Mesenchymal stem cell (in vitro differentiated cells and primary cell): ENCODE measurements around the gene FLYWCH1.

Experiments used
- DNase-seq: peaks from one replicate; pipeline ENCODE4 v3.0.0-alpha.2; 2013
- H2AFZ ChIP-seq: one replicate; pipeline ENCODE4 v1.6.1; 2013; ENCODE audit warnings: low read depth, mild to moderate bottlenecking, control low read depth, inconsistent platforms, low read length, moderate library complexity
- H2AK5ac ChIP-seq: 2 replicates; pipeline ENCODE4 v1.6.1; 2013; ENCODE audit warnings: low read length, moderate library complexity, mild to moderate bottlenecking, inconsistent platforms; ENCODE audit not compliant: severe bottlenecking
- H2BK120ac ChIP-seq: one replicate; pipeline ENCODE4 v1.6.1; 2013; ENCODE audit warnings: low read depth, mild to moderate bottlenecking, inconsistent platforms, low read length, moderate library complexity
- H2BK12ac ChIP-seq, 2 experiments: one replicate each; pipeline ENCODE4 v1.6.1; 2013; ENCODE audit warnings: inconsistent platforms in 2 of 2, low read length in 2 of 2, mild to moderate bottlenecking in 2 of 2, moderate library complexity in 2 of 2, control low read depth in 1 of 2
- H2BK15ac ChIP-seq: one replicate; pipeline ENCODE4 v1.6.1; 2013; ENCODE audit warnings: mild to moderate bottlenecking, low read depth, inconsistent platforms; ENCODE audit not compliant: poor library complexity, severe bottlenecking
- H2BK5ac ChIP-seq: 2 replicates; pipeline ENCODE4 v1.6.1; 2013; ENCODE audit warnings: low read depth, mild to moderate bottlenecking, low read length, control low read depth, inconsistent platforms; ENCODE audit not compliant: poor library complexity, severe bottlenecking
- H3K14ac ChIP-seq, 2 experiments: one replicate each; pipeline ENCODE4 v1.6.1; 2013; ENCODE audit warnings: inconsistent platforms in 2 of 2, low read length in 2 of 2, control low read depth in 1 of 2, mild to moderate bottlenecking in 1 of 2, moderate library complexity in 1 of 2
- H3K18ac ChIP-seq, 2 experiments: one replicate each; pipeline ENCODE4 v1.6.1; 2013; ENCODE audit warnings: inconsistent platforms in 2 of 2, low read length in 2 of 2, control low read depth in 1 of 2, low read depth in 1 of 2, mild to moderate bottlenecking in 1 of 2
- H3K23ac ChIP-seq, 2 experiments: one replicate each; pipeline ENCODE4 v1.6.1; 2013; ENCODE audit warnings: inconsistent platforms in 2 of 2, low read length in 2 of 2, mild to moderate bottlenecking in 2 of 2, moderate library complexity in 2 of 2, control low read depth in 1 of 2
- H3K27ac ChIP-seq: 2 replicates; pipeline ENCODE4 v1.5.1; 2013; ENCODE audit warnings: mild to moderate bottlenecking, moderate library complexity, low read length, control low read depth, inconsistent platforms; ENCODE audit not compliant: poor library complexity, severe bottlenecking
- H3K27me3 ChIP-seq, 2 experiments: 2 replicates each; pipeline versions ENCODE4 v1.6.1 to v1.7.0; 2013; ENCODE audit warnings: low read length in 2 of 2, mild to moderate bottlenecking in 2 of 2, moderate library complexity in 2 of 2, control low read depth in 1 of 2, inconsistent platforms in 1 of 2; ENCODE audit not compliant: control insufficient read depth in 1 of 2, insufficient read depth in 1 of 2
- H3K36me3 ChIP-seq, 2 experiments: 2 replicates each; pipeline versions ENCODE4 v1.6.1 to v1.7.0; 2013; ENCODE audit warnings: low read length in 2 of 2, control low read depth in 1 of 2, inconsistent platforms in 1 of 2, low read depth in 1 of 2, mild to moderate bottlenecking in 1 of 2; ENCODE audit not compliant: insufficient read depth in 2 of 2, control insufficient read depth in 1 of 2
- H3K4ac ChIP-seq, 2 experiments: one replicate each; pipeline ENCODE4 v1.6.1; 2013; ENCODE audit warnings: inconsistent platforms in 2 of 2, low read length in 2 of 2, mild to moderate bottlenecking in 2 of 2, moderate library complexity in 2 of 2, control low read depth in 1 of 2, low read depth in 1 of 2
- H3K4me1 ChIP-seq: 2 replicates; pipeline ENCODE4 v1.6.1; 2013; ENCODE audit warnings: low read depth, low read length, control low read depth; ENCODE audit not compliant: control insufficient read depth, insufficient read depth
- H3K4me2 ChIP-seq: 2 replicates; pipeline ENCODE4 v1.6.1; 2013; ENCODE audit warnings: low read length, mild to moderate bottlenecking, inconsistent platforms; ENCODE audit not compliant: poor library complexity, severe bottlenecking
- H3K4me3 ChIP-seq, 2 experiments: 2 replicates each; pipeline versions ENCODE4 v1.5.1 to v1.7.0; 2013; ENCODE audit warnings: low read length in 2 of 2, mild to moderate bottlenecking in 2 of 2, control low read depth in 1 of 2, low read depth in 1 of 2; ENCODE audit not compliant: insufficient read depth in 1 of 2
- H3K79me1 ChIP-seq: replicated peaks from 2 replicates; pipeline ENCODE4 v1.6.1; 2013; ENCODE audit warnings: mild to moderate bottlenecking, control low read depth, low read length, inconsistent platforms; ENCODE audit not compliant: poor library complexity, severe bottlenecking
- H3K9ac ChIP-seq: 2 replicates; pipeline ENCODE4 v1.7.0; 2013; ENCODE audit warnings: mild to moderate bottlenecking, low read length, moderate library complexity
- H3K9me3 ChIP-seq: 2 replicates; pipeline ENCODE4 v1.7.0; 2013; ENCODE audit warnings: mild to moderate bottlenecking, low read length; ENCODE audit not compliant: control insufficient read depth
- H4K8ac ChIP-seq: one replicate; pipeline ENCODE4 v1.6.1; 2013; ENCODE audit warnings: inconsistent platforms, mild to moderate bottlenecking, low read length, moderate library complexity
- H4K91ac ChIP-seq: one replicate; pipeline ENCODE4 v1.6.1; 2013; ENCODE audit warnings: mild to moderate bottlenecking, low read length, inconsistent platforms
- WGBS: methylation state at CpG from one replicate; pipeline ENCODE4 v1.1.7; 2013; ENCODE audit warnings: mixed read lengths; 5-methylcytosine and 5-hydroxymethylcytosine counted together

The FLYWCH1 gene

GRCh38 chr16:2867987-2868789 lies 43.5 kb upstream of the FLYWCH1 start:
- peak overlapping the region; percentile 75 to 80 for H3K4me3 ChIP-seq
- H2BK12ac ChIP-seq = no peak overlapping the region
- DNase-seq = peak; percentile 97
- H3K23ac ChIP-seq = no peak overlapping the region
- H2AFZ ChIP-seq = peak overlapping the region; percentile 97
- no peaks in the 10 kb centered on the region for H3K36me3 ChIP-seq
- H4K8ac ChIP-seq = peak overlapping the region; percentile 100
- H3K9ac ChIP-seq = peak overlapping the region; percentile 91
- H4K91ac ChIP-seq = peak overlapping the region; percentile 99
- H3K9me3 ChIP-seq = no peaks in the 10 kb centered on the region
- H3K27ac ChIP-seq = peak overlapping the region; percentile 87
- peaks cover 3% of the 10 kb centered on the region for H3K4me1 ChIP-seq
- H3K4ac ChIP-seq = peak overlapping the region; percentile 86 to 95
- no peak overlapping the region for H3K14ac ChIP-seq
- peaks cover 0 to 12% of the 10 kb centered on the region in 2 experiments for H3K27me3 ChIP-seq
- peak overlapping the region; percentile 88 for H2AK5ac ChIP-seq
- H3K79me1 ChIP-seq = no peaks in the 10 kb centered on the region
- peak overlapping the region; percentile 95 to 100 for H3K18ac ChIP-seq
- no peak overlapping the region for H2BK120ac ChIP-seq
- under 1% methylated on average over 38 of the region's 45 CpGs for WGBS
- peak overlapping the region; percentile 86 for H3K4me2 ChIP-seq
- peak overlapping the region; percentile 54 for H2BK5ac ChIP-seq
- H2BK15ac ChIP-seq = peak overlapping the region; percentile 99

- H3K27ac ChIP-seq = no peak overlapping the region
- H3K9ac ChIP-seq = no peak overlapping the region
- H3K79me1 ChIP-seq = no peaks in the 10 kb centered on the region
- no peaks in the 10 kb centered on the region for H3K9me3 ChIP-seq
- no peak overlapping the region for H3K4me3 ChIP-seq
- no peak overlapping the region for H4K8ac ChIP-seq
- H3K4me2 ChIP-seq = no peak overlapping the region
- no peak overlapping the region for H3K18ac ChIP-seq
- no peak for DNase-seq
- peaks cover 5% of the 10 kb centered on the region for H3K4me1 ChIP-seq
- no peaks in the 10 kb centered on the region for H3K36me3 ChIP-seq
- no peak overlapping the region for H2BK120ac ChIP-seq
- H2AFZ ChIP-seq = no peak overlapping the region
- H2BK5ac ChIP-seq = no peak overlapping the region
- H2BK12ac ChIP-seq = no peak overlapping the region
- H3K23ac ChIP-seq = no peak overlapping the region
- H2AK5ac ChIP-seq = no peak overlapping the region
- H3K4ac ChIP-seq = no peak overlapping the region
- no peak overlapping the region for H4K91ac ChIP-seq
- H2BK15ac ChIP-seq = no peak overlapping the region
- WGBS = 82% methylated on average over 6 of the region's 6 CpGs
- H3K27me3 ChIP-seq = peaks cover 0 to 7% of the 10 kb centered on the region in 2 experiments
- H3K14ac ChIP-seq = no peak overlapping the region
Measured at GRCh38 chr16:2871926-2872325, 39.8 kb upstream of the FLYWCH1 start.

GRCh38 chr16:2874032-2874911 lies 37.5 kb upstream of the FLYWCH1 start:
- Histone ChIP-seq H3K9me3 (no peaks in the 10 kb centered on the region), H3K14ac (no peak overlapping the region), H3K27me3 (peaks cover 0 to 7% of the 10 kb centered on the region in 2 experiments), H3K18ac (peak overlapping the region in 1 of 2 experiments; percentile 28), H2BK5ac (no peak overlapping the region), H3K4me2 (no peak overlapping the region), H2AFZ (no peak overlapping the region), H3K4me3 (no peak overlapping the region), H3K36me3 (no peaks in the 10 kb centered on the region), H2BK15ac (no peak overlapping the region), H3K4ac (no peak overlapping the region), H2AK5ac (no peak overlapping the region), H3K79me1 (no peaks in the 10 kb centered on the region), H4K8ac (peak overlapping the region; percentile 62), H3K27ac (no peak overlapping the region), H3K4me1 (peaks cover 2% of the 10 kb centered on the region), H4K91ac (no peak overlapping the region), H2BK12ac (no peak overlapping the region), H3K23ac (no peak overlapping the region), H2BK120ac (no peak overlapping the region), H3K9ac (peak overlapping the region; percentile 70)
- WGBS = 73% methylated on average over 18 of the region's 21 CpGs
- no peak for DNase-seq

- WGBS = 33% methylated on average over 11 of the region's 25 CpGs
- H3K27ac ChIP-seq = no peak overlapping the region
- no peak overlapping the region for H2AK5ac ChIP-seq
- H3K9me3 ChIP-seq = no peaks in the 10 kb centered on the region
- no peak overlapping the region for H3K4me3 ChIP-seq
- no peak overlapping the region for H2AFZ ChIP-seq
- H3K79me1 ChIP-seq = no peaks in the 10 kb centered on the region
- H2BK15ac ChIP-seq = no peak overlapping the region
- no peak overlapping the region for H3K23ac ChIP-seq
- DNase-seq = peak; percentile 72
- H2BK5ac ChIP-seq = no peak overlapping the region
- H4K91ac ChIP-seq = no peak overlapping the region
- H3K27me3 ChIP-seq = peaks cover 0 to 7% of the 10 kb centered on the region in 2 experiments
- H2BK12ac ChIP-seq = no peak overlapping the region
- no peak overlapping the region for H4K8ac ChIP-seq
- H3K36me3 ChIP-seq = no peaks in the 10 kb centered on the region
- H3K9ac ChIP-seq = peak overlapping the region; percentile 70
- H3K18ac ChIP-seq = no peak overlapping the region
- H3K4me2 ChIP-seq = no peak overlapping the region
- no peak overlapping the region for H2BK120ac ChIP-seq
- H3K14ac ChIP-seq = no peak overlapping the region
- H3K4me1 ChIP-seq = peaks cover 2% of the 10 kb centered on the region
- no peak overlapping the region for H3K4ac ChIP-seq
Measured at GRCh38 chr16:2874912-2875362, 36.8 kb upstream of the FLYWCH1 start.
